Brain pericyte (primary cell): ENCODE data around the gene PANX3.

ENCODE experiments used
- DNase-seq: peaks from one replicate; pipeline ENCODE4 v3.0.0-alpha.2; 2012; ENCODE audit warnings: low read depth, low spot score

Gene PANX3

DNA sequence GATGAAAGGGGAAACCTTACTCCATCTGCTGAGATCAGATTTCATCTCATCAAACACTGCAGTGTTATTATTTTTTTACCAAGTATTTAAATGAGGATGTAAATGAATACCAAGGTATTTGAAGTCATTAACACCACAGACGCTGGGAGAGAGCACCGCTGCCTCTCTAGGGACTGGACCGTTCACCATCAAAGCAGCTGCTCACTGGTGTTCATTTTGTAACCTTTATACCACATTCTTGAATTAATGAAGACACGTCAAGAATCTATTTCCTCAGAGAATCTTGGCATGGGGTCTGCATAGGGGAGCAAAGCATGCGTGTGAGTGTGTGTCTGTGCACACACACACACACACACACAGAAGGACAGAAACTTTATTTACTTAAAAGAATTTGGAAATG, 46.7 kb downstream of the PANX3 start:
- no peak for DNase-seq

DNA sequence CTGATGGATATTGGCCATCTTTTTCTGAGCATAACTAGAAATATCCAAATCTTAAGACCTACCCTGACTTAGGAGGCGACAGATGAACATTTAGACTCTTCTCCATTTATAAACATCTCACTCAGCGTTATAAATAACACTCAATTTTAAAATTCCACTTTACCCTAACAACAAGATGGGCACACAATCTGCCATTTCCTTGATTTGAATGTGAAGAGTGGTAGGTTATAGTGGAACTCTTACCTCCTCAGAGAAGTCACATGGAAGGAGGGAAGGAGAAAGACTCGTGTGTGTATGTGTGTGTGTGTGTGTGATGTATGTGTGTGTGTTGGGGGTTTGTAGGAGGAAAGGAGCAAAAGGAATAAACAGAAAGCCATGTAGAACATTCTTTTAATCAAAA, 47.3 kb downstream of the PANX3 start:
- DNase-seq = no peak

DNA sequence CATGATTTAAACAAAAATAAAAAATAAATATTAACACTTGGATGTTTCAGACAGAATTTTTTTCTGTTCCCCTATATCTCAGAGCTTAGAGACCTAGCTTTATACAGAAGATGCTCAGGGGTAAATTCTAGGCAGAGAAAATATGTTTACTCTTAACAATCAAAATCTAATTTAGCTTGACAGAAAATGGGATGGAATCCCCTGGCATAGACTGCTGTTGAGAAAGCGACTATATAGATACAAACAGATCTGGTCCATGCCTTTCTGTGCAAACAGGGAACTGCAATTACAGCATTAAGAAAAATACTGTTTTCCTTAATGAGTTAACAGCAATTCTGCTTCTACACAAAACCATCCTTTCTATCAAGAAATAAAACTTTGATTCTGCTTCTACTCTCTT, 47.8 kb downstream of the PANX3 start:
- DNase-seq = no peak

DNA sequence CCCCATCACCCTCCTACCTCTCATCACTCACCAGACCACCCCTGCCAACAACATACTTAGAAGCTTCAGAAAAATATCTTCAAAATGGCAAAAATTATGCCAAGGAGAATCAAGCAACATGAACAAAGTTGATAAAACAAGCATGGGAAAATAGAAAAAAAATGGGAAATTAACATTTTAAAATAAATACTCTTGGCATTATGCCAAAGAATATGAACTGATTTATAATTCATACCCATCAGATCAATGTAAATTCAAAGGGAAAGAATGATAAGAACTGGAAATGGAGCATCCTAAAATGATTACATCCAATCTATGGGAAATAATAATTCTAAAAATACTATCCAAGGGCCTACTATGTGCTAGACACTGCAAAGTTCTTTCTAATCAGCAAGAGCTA, 50.3 kb downstream of the PANX3 start:
- no peak for DNase-seq

DNA sequence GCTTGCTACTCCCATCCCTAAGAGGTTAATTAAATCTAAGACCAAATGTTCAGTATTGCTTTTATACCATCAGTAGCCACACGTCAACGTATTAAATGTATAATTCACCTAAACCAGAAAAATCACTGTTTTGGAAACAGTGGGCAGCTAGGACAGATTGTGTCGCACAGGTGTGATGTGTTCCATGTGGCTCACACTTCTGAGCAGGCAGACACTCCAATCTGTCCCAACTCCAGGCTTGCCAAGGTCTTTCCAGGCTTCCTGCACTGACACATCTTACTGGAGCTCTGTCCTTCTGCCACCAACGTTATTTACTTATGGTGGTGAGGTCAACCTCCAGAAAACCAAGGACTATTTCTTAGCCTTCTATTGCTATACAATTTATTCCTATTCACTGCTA, 50.9 kb downstream of the PANX3 start:
- no peak for DNase-seq

DNA sequence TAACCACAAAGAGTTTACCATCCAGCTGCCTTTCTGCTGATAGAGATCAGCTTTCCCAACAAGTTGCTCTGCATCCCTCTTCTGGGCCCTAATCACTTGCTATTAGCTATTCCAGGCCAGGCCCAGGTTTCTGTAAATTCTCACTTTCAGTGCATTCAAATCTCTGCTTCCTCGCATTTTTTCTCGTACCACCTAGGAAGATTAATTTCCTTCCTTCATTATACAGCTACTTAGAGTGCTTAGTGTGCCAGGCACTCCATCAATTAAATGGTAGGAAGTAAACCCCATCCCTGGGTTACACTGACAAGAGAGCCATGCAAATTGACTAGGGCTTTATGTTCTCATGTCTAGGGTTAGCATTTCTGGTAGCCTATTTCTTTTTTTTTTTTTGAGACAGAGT, 52.6 kb downstream of the PANX3 start:
- DNase-seq = no peak

DNA sequence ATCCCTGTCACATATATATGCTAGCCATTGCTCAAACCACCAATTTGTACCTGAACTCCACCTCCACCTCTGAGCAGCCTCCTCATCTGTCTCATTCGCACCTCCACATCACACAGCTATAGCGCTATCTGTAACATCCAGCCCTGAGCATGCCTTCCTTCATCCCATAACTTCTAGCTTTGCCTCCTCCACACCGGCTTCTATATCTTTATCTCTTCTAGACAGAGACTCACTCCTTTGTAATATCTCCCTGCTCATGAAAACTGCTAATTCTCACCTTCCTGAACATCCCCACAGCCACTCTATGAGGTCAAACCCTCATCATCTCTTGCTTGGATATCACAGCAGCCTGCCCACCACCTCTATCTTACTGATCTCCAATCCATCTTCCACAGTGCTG, 56.4 kb downstream of the PANX3 start:
- DNase-seq = no peak

DNA sequence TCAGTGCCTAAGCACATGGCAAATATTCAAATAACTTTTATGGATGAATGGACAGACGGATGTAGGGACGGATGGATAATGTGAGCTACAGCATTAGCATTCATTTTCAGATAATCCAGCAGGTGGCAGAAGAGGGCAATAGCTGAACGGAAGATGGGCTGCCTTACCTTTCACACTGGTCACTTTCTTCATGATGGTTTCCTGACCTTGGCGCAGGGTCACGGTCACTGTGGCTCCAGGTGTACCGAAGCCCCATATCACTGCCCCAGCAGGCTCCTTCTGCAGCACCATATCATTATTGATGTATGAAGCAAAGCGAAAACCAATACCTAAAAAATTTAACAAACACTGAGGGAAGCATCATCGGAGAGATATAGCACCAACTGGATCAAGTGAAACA, 58.0 kb downstream of the PANX3 start:
- no peak for DNase-seq
